Measurements from ENCODE around the gene CCDC117.

CCDC117 gene

GRCh38 chr22:28826921-28827320 lies 54.4 kb downstream of the CCDC117 start:
- Histone ChIP-seq H3K27ac (no peak overlapping the region), H3K4me3 (no peak overlapping the region)
- no peak for TF ChIP-seq CTCF (IDR thresholded peaks at IDR 0.05)
- DNase-seq (ENCODE audit: low spot score): no peak

GRCh38 chr22:28829358-28830181 lies 57.1 kb downstream of the CCDC117 start:
- peak overlapping the region; percentile 26 for H3K4me3 ChIP-seq
- no peak overlapping the region for H3K27ac ChIP-seq
- DNase-seq (ENCODE audit: low spot score): peak; percentile 80
- TF ChIP-seq CTCF (IDR thresholded peaks at IDR 0.05): peak; percentile 86

- H3K4me3 ChIP-seq: no peak overlapping the region
- TF ChIP-seq CTCF (IDR thresholded peaks at IDR 0.05): no peak
- DNase-seq (ENCODE audit: low spot score): no peak
- no peak overlapping the region for H3K27ac ChIP-seq
Observed at GRCh38 chr22:28830441-28830840, 57.9 kb downstream of the CCDC117 start.

GRCh38 chr22:28831140-28832072 lies 58.9 kb downstream of the CCDC117 start:
- H3K4me3 ChIP-seq: no peak overlapping the region
- no peak overlapping the region for H3K27ac ChIP-seq
- no peak for TF ChIP-seq CTCF (IDR thresholded peaks at IDR 0.05)
- DNase-seq (ENCODE audit: low spot score): no peak

GRCh38 chr22:28832731-28833130 lies 60.2 kb downstream of the CCDC117 start:
- H3K27ac ChIP-seq: no peak overlapping the region
- no peak overlapping the region for H3K4me3 ChIP-seq
- TF ChIP-seq CTCF (IDR thresholded peaks at IDR 0.05): no peak
- DNase-seq (ENCODE audit: low spot score): no peak

GRCh38 chr22:28833276-28833923 lies 60.9 kb downstream of the CCDC117 start:
- Histone ChIP-seq H3K27ac (no peak overlapping the region), H3K4me3 (no peak overlapping the region)
- no peak for TF ChIP-seq CTCF (IDR thresholded peaks at IDR 0.05)
- DNase-seq (ENCODE audit: low spot score): no peak

All from coronary artery (tissue), 2 donors.